Measurements from ENCODE around the gene KBTBD12.

The KBTBD12 gene

DNA sequence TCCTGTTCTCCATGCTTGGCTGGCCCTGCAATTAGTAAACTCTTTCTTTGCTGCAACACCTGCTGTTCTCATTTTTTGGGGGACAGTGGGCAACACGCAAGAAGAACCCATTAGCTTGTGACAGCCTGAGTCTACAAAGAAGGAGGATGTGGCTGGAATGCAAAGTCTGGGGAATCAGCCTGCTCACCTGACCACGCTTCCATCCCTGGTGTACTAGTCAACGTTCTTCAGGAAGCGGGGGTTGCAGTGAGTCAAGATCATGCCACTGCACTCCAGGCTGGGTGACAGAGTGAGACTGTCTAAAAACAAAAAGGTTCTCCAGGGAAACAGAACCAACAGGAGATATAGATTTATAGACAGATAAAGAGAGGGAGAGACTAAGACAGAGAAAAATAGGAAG, 27.7 kb upstream of the KBTBD12 start:
- no peaks in the 10 kb centered on the region for H3F3A ChIP-seq (ENCODE audit: insufficient read depth)
- peaks cover 19% of the 10 kb centered on the region; the same call in 1 of the 2 replicates for H3K9me3 ChIP-seq (ENCODE audit: insufficient read depth, low read length)
- no peaks in the 10 kb centered on the region for H3K79me2 ChIP-seq (ENCODE audit: insufficient read depth, low read length)
- TF ChIP-seq EZH2phosphoT487 (conservative IDR thresholded peaks at IDR 0.05; ENCODE audit: low read length) = no peak
- TF ChIP-seq, protein P1, sequence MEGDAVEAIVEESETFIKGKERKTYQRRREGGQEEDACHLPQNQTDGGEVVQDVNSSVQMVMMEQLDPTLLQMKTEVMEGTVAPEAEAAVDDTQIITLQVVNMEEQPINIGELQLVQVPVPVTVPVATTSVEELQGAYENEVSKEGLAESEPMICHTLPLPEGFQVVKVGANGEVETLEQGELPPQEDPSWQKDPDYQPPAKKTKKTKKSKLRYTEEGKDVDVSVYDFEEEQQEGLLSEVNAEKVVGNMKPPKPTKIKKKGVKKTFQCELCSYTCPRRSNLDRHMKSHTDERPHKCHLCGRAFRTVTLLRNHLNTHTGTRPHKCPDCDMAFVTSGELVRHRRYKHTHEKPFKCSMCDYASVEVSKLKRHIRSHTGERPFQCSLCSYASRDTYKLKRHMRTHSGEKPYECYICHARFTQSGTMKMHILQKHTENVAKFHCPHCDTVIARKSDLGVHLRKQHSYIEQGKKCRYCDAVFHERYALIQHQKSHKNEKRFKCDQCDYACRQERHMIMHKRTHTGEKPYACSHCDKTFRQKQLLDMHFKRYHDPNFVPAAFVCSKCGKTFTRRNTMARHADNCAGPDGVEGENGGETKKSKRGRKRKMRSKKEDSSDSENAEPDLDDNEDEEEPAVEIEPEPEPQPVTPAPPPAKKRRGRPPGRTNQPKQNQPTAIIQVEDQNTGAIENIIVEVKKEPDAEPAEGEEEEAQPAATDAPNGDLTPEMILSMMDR (IDR thresholded peaks at IDR 0.05; ENCODE audit: insufficient read depth, low read length, poor library complexity, severe bottlenecking) = no peak
- no peaks in the 10 kb centered on the region for H3K9me2 ChIP-seq (replicated peaks; ENCODE audit: insufficient read depth, low read length)
- H3K9ac ChIP-seq (ENCODE audit: low read length) = no peak overlapping the region
- H3K4me3 ChIP-seq (ENCODE audit: insufficient read depth, low read length, poor library complexity, severe bottlenecking) = no peak overlapping the region
- H3K36me3 ChIP-seq (ENCODE audit: low read length) = no peaks in the 10 kb centered on the region
- no peaks in the 10 kb centered on the region for H3K27me3 ChIP-seq (ENCODE audit: low read length)
- H3K27ac ChIP-seq (ENCODE audit: low read depth, low read length) = no peak overlapping the region
- H4K20me1 ChIP-seq (ENCODE audit: low read depth, low read length) = no peaks in the 10 kb centered on the region
- no peak overlapping the region for H2AFZ ChIP-seq (ENCODE audit: low read depth, low read length, severe bottlenecking)
- H3K4me2 ChIP-seq (ENCODE audit: low read depth, low read length, poor library complexity, severe bottlenecking) = no peak overlapping the region

DNA sequence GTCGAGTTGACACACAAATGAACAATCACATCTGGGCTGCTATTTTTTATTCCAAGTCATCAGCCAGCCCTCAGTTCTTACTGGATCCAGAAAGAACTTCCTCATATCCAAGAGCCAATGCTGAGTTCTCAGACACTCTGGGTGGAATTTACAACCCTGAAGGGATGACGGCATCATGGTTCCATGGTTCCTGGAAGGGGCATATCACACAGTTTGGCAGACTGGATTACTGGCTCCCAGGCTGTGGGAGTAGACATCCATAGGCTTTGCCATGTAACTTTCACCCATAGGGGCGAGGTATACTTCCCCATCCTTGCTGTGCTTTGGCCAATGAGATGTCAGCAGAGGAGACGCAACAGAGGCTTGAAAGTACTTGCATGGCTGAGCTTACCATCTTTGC, 26.9 kb upstream of the KBTBD12 start:
- H3K27ac ChIP-seq (ENCODE audit: low read depth, low read length) = no peak overlapping the region
- no peak overlapping the region for H3K4me3 ChIP-seq (ENCODE audit: insufficient read depth, low read length, poor library complexity, severe bottlenecking)
- H4K20me1 ChIP-seq (ENCODE audit: low read depth, low read length) = no peaks in the 10 kb centered on the region
- peaks cover 19% of the 10 kb centered on the region; the same call in 1 of the 2 replicates for H3K9me3 ChIP-seq (ENCODE audit: insufficient read depth, low read length)
- H3K27me3 ChIP-seq (ENCODE audit: low read length) = no peaks in the 10 kb centered on the region
- no peak overlapping the region for H2AFZ ChIP-seq (ENCODE audit: low read depth, low read length, severe bottlenecking)
- no peaks in the 10 kb centered on the region for H3F3A ChIP-seq (ENCODE audit: insufficient read depth)
- H3K9me2 ChIP-seq (replicated peaks; ENCODE audit: insufficient read depth, low read length) = no peaks in the 10 kb centered on the region
- TF ChIP-seq, protein P1 (IDR thresholded peaks at IDR 0.05; ENCODE audit: insufficient read depth, low read length, poor library complexity, severe bottlenecking) = no peak
- TF ChIP-seq EZH2phosphoT487 (conservative IDR thresholded peaks at IDR 0.05; ENCODE audit: low read length) = no peak
- no peaks in the 10 kb centered on the region for H3K79me2 ChIP-seq (ENCODE audit: insufficient read depth, low read length)
- H3K9ac ChIP-seq (ENCODE audit: low read length) = no peak overlapping the region
- H3K36me3 ChIP-seq (ENCODE audit: low read length) = no peaks in the 10 kb centered on the region
- H3K4me2 ChIP-seq (ENCODE audit: low read depth, low read length, poor library complexity, severe bottlenecking) = no peak overlapping the region

DNA sequence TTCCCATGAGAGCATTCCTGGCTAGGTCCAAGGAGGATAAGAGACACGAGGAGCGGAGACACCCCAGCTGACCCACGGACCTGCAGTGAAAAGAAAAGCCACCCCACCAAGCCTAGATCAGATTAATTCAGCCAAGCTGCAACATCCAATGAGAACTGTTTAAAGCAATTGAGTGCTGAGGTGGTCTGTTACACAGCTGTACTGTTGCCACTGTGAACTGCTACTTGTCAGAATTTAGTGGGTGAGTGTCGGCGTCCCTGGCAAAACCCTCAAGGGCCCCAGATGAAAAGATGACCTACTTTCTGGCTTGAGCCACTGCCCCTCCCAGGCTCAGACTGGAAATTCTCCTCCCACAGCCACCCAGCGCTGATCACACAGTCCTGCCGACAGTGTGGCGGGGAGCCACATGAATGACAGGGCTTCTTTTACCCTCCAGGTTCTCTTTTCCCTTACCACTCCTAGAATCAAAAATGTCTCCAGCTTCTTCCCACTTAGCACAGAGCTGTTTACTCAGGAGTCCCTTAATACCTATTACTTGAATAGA, 26.4 kb upstream of the KBTBD12 start:
- Histone ChIP-seq H3K27ac (ENCODE audit: low read depth, low read length) (no peak overlapping the region), H2AFZ (ENCODE audit: low read depth, low read length, severe bottlenecking) (no peak overlapping the region), H3K27me3 (ENCODE audit: low read length) (no peaks in the 10 kb centered on the region), H3K4me3 (ENCODE audit: insufficient read depth, low read length, poor library complexity, severe bottlenecking) (no peak overlapping the region), H3K9me2 (replicated peaks; ENCODE audit: insufficient read depth, low read length) (no peaks in the 10 kb centered on the region), H3F3A (ENCODE audit: insufficient read depth) (no peaks in the 10 kb centered on the region), H3K36me3 (ENCODE audit: low read length) (no peaks in the 10 kb centered on the region), H3K79me2 (ENCODE audit: insufficient read depth, low read length) (no peaks in the 10 kb centered on the region), H3K4me2 (ENCODE audit: low read depth, low read length, poor library complexity, severe bottlenecking) (no peak overlapping the region), H4K20me1 (ENCODE audit: low read depth, low read length) (no peaks in the 10 kb centered on the region), H3K9me3 (ENCODE audit: insufficient read depth, low read length) (peaks cover 19% of the 10 kb centered on the region; the same call in 1 of the 2 replicates), H3K9ac (ENCODE audit: low read length) (no peak overlapping the region)
- TF ChIP-seq, protein P1 (IDR thresholded peaks at IDR 0.05; ENCODE audit: insufficient read depth, low read length, poor library complexity, severe bottlenecking) = no peak
- TF ChIP-seq EZH2phosphoT487 (conservative IDR thresholded peaks at IDR 0.05; ENCODE audit: low read length) = no peak
